Left ventricle myocardium inferior (tissue), 1 donor: ENCODE measurements around the gene TSR3. TPM values are rescaled to one million over a fixed set of nuclear protein-coding genes. Genes with fewer than 3 reads are reported as not detected.

ENCODE experiments used
- DNase-seq: peaks from one replicate; pipeline ENCODE4 v3.0.0-alpha.2; 2020
- H3K27ac ChIP-seq: fragments of 200-600 bp; replicated peaks from 2 replicates; pipeline ENCODE4 v1.8.0; 2021
- H3K27me3 ChIP-seq: fragments of 200-600 bp; 2 replicates; pipeline ENCODE4 v1.8.0; 2021; ENCODE audit warnings: low read depth
- H3K36me3 ChIP-seq: fragments of 200-600 bp; 2 replicates; pipeline ENCODE4 v1.8.0; 2021
- H3K4me1 ChIP-seq: fragments of 200-600 bp; 2 replicates; pipeline ENCODE4 v1.8.0; 2021
- H3K4me3 ChIP-seq: fragments of 200-600 bp; 2 replicates; pipeline ENCODE4 v1.8.0; 2021; ENCODE audit warnings: mild to moderate bottlenecking, moderate library complexity
- H3K9me3 ChIP-seq: fragments of 200-600 bp; replicated peaks from 2 replicates; pipeline ENCODE4 v1.8.0; 2021
- intact Hi-C: fragments of 100-400 bp; cut with micrococcal nuclease; formaldehyde crosslinking; loops from one replicate; pipeline ENCODE4 v1.11.0; 2022
- long read RNA-seq: library from polyadenylated mRNA; unstranded; transcript quantifications from one replicate; pipeline ENCODE4 v2.0.0, GENCODE V29; 2021
- total RNA-seq: library from RNA; stranded (reverse); fragmentation: NEBNext Ultra II Directional; extraction: Animal tissue kit (Norgen Biotek cat#: 25700); gene quantifications from one replicate; pipeline ENCODE4 v1.2.1, GENCODE V29; 2021
- TF ChIP-seq, protein P1 (sequence below): fragments of 200-600 bp; IDR thresholded peaks from 2 replicates; pipeline ENCODE4 v1.8.0; 2021; ENCODE audit warnings: antibody characterized with exemption, mild to moderate bottlenecking, borderline replicate concordance
- donor health status: DM: no; HTN: yes; CAD: no; lungs with severe emphysema.

The TSR3 gene
- total RNA-seq, result 54.9 TPM
- long read RNA-seq, transcript TSR3-201 (6 exons, 1,243 nt), result major isoform, 92 of 148 reads
- long read RNA-seq, partial matches to known transcripts, result 11 of 148 reads
- long read RNA-seq, other reads (novel, unspliced or antisense), result 45 of 148 reads

DNA sequence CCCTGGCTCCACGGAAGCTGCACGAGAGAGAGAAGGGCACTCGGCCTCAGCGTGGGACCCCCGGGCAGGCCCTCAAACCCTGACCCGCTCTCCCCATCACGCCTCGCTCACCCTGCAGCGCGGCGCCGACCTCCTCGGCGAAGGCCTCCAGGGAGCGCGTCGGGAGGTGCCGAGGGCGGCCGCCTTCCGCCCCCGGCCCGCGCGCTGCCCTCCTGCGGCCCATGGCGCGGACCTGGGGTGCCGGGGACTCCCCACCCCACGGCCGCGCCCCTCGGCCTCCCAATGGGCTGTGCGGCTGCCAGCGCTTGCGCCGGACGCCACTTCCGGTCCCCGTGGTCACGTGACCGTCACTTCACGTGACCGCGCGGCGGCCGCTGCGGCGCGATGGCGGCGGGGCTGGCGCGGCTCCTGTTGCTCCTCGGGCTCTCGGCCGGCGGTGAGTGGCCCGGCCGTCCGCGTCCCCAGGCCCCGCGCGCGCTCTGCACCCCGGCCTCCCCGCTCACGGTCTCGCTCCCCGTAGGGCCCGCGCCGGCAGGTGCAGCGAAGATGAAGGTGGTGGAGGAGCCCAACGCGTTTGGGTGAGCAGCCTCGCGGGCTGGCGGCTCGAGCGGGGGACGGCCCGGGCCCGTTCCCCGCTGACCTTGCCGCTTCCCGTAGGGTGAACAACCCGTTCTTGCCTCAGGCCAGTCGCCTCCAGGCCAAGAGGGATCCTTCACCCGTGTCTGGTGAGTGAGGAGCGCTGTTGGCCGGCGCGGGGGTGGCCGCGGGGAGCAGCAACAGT, at the start of gene TSR3, which contains the start of gene GNPTG:
TSR3 (minus strand) TSS at position 297 of the 781 bp plus-strand sequence; CDS start at position 223, 74 bp downstream.
GNPTG (plus strand) TSS at position 350 of the 781 bp plus-strand sequence; CDS start at position 385, 35 bp downstream.
- Histone ChIP-seq H3K27ac (peak within 1 kb of the TSS; percentile 84), H3K36me3 (peaks cover 27% of the 10 kb centered on the region), H3K9me3 (no peaks in the 10 kb centered on the region), H3K4me1 (peaks cover 47% of the 10 kb centered on the region), H3K27me3 (no peaks in the 10 kb centered on the region), H3K4me3 (peak within 1 kb of the TSS; percentile 99)
- DNase-seq, result peak; percentile 87
- TF ChIP-seq, protein P1, sequence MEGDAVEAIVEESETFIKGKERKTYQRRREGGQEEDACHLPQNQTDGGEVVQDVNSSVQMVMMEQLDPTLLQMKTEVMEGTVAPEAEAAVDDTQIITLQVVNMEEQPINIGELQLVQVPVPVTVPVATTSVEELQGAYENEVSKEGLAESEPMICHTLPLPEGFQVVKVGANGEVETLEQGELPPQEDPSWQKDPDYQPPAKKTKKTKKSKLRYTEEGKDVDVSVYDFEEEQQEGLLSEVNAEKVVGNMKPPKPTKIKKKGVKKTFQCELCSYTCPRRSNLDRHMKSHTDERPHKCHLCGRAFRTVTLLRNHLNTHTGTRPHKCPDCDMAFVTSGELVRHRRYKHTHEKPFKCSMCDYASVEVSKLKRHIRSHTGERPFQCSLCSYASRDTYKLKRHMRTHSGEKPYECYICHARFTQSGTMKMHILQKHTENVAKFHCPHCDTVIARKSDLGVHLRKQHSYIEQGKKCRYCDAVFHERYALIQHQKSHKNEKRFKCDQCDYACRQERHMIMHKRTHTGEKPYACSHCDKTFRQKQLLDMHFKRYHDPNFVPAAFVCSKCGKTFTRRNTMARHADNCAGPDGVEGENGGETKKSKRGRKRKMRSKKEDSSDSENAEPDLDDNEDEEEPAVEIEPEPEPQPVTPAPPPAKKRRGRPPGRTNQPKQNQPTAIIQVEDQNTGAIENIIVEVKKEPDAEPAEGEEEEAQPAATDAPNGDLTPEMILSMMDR, result no peak
- intact Hi-C loops, result no loop called here

DNA sequence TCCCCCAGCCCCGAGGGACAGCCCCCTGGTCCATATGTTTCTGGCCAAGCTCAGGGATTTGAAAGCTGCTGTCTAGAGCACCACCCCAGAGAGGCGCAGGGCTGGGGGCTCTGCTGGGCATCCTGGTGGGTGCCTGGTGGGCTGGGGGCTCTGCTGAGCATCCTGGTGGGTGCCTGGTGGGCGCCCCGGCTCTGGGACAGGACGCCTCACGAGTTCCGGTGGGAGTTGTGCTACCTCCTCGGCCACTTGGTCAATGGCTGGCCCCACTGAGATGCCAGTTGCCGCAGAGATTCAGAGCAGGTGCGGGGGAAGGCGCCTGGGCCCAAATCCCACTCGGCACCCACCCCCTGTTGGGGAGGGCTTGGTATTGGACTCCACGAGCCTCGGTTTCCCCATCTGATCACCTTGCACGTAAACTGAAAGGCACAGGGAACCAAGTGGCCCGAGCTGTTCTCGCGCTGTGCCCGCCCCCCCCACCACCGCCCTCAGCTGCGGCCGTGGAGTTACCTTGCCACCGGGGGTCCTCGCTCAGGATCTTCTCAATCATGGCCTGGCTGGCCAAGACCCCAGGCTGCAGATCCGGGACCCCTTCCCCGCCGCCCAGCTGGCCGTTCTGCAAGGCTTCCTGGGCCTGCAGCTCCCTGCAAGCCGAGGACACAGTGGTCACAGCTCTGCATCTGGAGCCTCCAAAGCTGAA, 49.5 kb upstream of the TSR3 start:
- Histone ChIP-seq H3K4me1 (no peaks in the 10 kb centered on the region), H3K9me3 (no peaks in the 10 kb centered on the region), H3K27me3 (no peaks in the 10 kb centered on the region), H3K4me3 (no peak overlapping the region), H3K27ac (no peak overlapping the region), H3K36me3 (peaks cover 61% of the 10 kb centered on the region)
- TF ChIP-seq, protein P1, result no peak
- DNase-seq, result no peak
- intact Hi-C loops, result no loop called here

DNA sequence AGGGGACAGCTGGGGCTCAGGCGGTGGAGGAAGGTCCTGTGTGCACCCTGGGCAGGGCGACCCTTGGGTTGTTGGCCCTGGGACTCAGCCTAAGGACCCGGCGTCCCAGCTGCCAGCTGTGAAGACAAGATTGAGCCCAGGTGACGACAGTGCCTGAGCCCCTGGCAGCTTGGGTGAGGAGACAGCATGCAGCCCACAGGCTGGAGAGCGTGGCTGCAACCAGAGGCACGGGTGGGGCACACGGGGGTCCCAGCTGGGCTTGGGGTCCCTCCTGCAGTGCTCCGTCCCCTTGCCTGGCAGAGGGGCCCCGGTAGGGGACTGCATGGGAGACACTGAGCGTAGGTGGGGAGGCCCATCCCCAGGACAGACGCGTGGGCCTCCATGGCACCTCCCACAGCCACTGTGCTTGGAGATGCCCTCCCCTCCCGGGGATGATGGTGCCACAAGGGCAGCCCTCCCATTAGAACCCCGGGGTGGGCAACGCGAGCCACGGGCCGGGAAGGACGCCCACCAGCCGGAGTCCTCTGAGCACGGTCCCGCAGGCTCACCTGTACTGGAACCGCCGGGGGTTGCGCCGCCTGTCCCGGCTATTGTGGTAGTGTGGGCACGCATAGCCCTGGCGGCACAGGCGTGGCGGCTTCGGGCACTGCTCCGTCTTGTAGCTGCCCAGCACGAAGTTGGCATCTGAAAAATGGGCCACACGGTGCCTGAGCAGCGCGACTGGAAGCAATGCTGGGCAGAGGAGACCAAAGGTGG, 47.3 kb upstream of the TSR3 start:
- H3K36me3 ChIP-seq, result peaks cover 80% of the 10 kb centered on the region
- DNase-seq, result no peak

DNA sequence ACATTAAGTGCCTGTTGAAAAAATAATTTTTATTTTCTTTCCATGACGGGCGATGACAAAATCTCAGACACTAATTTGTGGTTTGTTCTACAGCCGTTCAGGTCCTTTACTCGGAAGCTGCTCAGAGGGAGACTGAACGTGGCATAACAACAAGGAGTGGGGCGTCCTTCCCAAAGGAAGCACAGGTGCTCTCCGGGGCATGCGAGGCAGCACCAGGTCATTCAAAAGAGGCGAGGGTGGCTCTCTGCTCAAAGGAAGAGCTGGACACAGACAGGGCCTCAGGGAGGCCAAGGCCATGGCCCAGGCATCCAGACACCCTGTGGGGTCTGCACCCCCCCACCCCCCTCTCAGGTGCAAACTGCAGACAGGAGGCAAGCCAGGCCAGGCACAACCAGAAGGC, 46.7 kb upstream of the TSR3 start:
- Histone ChIP-seq H3K9me3 (no peaks in the 10 kb centered on the region), H3K36me3 (peaks cover 81% of the 10 kb centered on the region), H3K27ac (no peak overlapping the region), H3K4me1 (no peaks in the 10 kb centered on the region), H3K4me3 (no peak overlapping the region), H3K27me3 (no peaks in the 10 kb centered on the region)
- intact Hi-C loops, result no loop called here
- TF ChIP-seq, protein P1, result no peak
- DNase-seq, result no peak

More for the DNA sequence above, 47.3 kb upstream of the TSR3 start:
- no peak overlapping the region for H3K27ac ChIP-seq
- H3K4me3 ChIP-seq, result no peak overlapping the region
- no peaks in the 10 kb centered on the region for H3K27me3 ChIP-seq
- no peaks in the 10 kb centered on the region for H3K9me3 ChIP-seq
- TF ChIP-seq, protein P1, result no peak
- intact Hi-C loops, result no loop called here
- H3K4me1 ChIP-seq, result no peaks in the 10 kb centered on the region

DNA sequence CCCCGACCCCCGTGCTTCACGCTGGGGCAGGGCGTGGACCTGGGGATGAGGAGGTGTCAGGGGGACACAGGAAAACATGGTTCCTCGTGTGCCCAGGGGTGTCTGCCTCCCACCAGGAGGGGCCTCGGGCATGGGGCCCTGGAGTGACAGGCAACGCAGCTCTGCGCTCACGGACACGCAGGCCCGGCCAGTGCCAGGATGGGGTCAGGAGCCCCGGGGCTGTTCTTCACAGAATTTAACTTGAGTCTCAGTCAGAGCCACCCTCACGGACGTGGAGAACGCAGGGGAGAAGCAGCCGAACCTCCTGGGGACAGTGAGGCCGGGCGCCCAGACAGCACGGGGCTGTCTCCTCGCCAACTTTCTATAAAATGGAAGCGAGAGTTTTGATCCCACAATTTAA, 46.1 kb upstream of the TSR3 start:
- TF ChIP-seq, protein P1, result no peak
- peaks cover 81% of the 10 kb centered on the region for H3K36me3 ChIP-seq
- H3K4me3 ChIP-seq, result no peak overlapping the region
- H3K9me3 ChIP-seq, result no peaks in the 10 kb centered on the region
- no peak for DNase-seq
- intact Hi-C loops, result no loop called here
- H3K4me1 ChIP-seq, result no peaks in the 10 kb centered on the region
- H3K27me3 ChIP-seq, result no peaks in the 10 kb centered on the region
- H3K27ac ChIP-seq, result no peak overlapping the region
